B cell (primary cell): ENCODE results near the gene CATSPERZ.

Experiments used
- CTCF ChIP-seq: fragments of 200-600 bp; IDR thresholded peaks from one replicate; pipeline ENCODE4 v1.8.0; 2022; ENCODE audit warnings: antibody characterized with exemption, mild to moderate bottlenecking
- EZH2 ChIP-seq: IDR thresholded peaks from 2 replicates; pipeline ENCODE4 v1.6.1; 2012; ENCODE audit warnings: borderline replicate concordance, low read depth, mild to moderate bottlenecking, moderate library complexity, low read length; ENCODE audit not compliant: insufficient read depth, poor library complexity, severe bottlenecking

- TF ChIP-seq EZH2 (no peak), CTCF (no peak)
These were observed 45.8 kb upstream of the CATSPERZ start for GRCh38 chr11:64254326-64254725.
